H7 (cell line): ENCODE results near the gene TRABD. TPM values are rescaled to one million over a fixed set of nuclear protein-coding genes. Genes with fewer than 3 reads are reported as not detected.
"Not testable (repeated sequence)": the region's sequence is repeated elsewhere in the genome, so short reads cannot be mapped to it uniquely, and the experiment has no call there.

ENCODE experiments used
- DNase-seq: peaks from one replicate; pipeline ENCODE4 v3.0.0; 2012
- H3K27me3 ChIP-seq: 2 replicates; pipeline ENCODE4 v1.6.0; 2011; ENCODE audit warnings: mild to moderate bottlenecking, low read length; ENCODE audit not compliant: control insufficient read depth, insufficient read depth
- H3K36me3 ChIP-seq: replicated peaks from 2 replicates; pipeline ENCODE4 v1.5.1; 2011; ENCODE audit warnings: low read length; ENCODE audit not compliant: control insufficient read depth, insufficient read depth
- H3K4me3 ChIP-seq: 2 replicates; pipeline ENCODE4 v1.5.1; 2011; ENCODE audit warnings: low read depth, mild to moderate bottlenecking, control low read depth, low read length, moderate library complexity; ENCODE audit not compliant: insufficient read depth
- total RNA-seq: library from RNA; depleted of rRNA; stranded (reverse); fragments of >200 nt; shearing (Covaris generic); gene quantifications from 2 replicates; pipeline ENCODE4 v1.2.3, GENCODE V29; 2014

The TRABD gene
- total RNA-seq, 1 experiment from 2014 or later: 84.6 TPM

DNA sequence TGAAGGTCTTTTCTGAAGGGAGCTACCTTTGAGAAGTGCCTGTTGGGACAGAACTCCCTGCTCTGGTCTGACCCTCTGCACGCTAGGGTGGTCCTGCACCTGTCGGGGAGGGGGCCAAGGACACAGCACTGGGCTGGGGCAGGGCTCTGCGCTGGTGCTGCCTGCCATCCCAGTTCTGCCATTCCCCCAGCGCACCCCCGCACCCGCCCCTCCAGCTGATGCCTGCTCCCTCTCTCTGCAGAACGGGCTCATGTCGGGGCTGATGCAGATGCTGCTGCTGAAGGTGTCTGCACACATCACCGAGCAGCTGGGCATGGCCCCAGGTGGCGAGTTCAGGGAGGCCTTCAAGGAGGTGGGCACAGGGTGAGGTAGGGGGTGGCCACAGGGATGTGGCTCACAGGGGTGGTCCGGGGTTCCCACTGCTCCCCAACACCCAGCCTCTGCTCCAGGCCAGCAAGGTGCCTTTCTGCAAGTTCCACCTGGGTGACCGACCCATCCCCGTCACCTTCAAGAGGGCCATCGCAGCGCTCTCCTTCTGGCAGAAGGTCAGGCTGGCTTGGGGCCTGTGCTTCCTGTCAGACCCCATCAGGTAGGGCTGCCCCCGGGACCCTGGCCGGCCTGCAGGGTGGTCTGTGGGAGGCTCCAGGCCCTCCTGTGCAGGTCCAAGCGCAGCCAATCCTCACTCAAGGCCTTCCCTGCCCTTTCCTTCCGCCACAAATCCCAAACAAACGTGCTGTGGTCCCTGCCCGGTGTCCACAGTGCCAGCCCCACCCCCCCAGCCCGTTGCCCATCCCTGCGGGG lies 11.5 kb downstream of the TRABD start:
- H3K36me3 ChIP-seq: peaks cover 6% of the 10 kb centered on the region
- no peak overlapping the region for H3K4me3 ChIP-seq
- H3K27me3 ChIP-seq: 0 out of 2 replicates have a peak, but pooled peaks cover 2% of the 10 kb centered on the region
- DNase-seq: no peak

DNA sequence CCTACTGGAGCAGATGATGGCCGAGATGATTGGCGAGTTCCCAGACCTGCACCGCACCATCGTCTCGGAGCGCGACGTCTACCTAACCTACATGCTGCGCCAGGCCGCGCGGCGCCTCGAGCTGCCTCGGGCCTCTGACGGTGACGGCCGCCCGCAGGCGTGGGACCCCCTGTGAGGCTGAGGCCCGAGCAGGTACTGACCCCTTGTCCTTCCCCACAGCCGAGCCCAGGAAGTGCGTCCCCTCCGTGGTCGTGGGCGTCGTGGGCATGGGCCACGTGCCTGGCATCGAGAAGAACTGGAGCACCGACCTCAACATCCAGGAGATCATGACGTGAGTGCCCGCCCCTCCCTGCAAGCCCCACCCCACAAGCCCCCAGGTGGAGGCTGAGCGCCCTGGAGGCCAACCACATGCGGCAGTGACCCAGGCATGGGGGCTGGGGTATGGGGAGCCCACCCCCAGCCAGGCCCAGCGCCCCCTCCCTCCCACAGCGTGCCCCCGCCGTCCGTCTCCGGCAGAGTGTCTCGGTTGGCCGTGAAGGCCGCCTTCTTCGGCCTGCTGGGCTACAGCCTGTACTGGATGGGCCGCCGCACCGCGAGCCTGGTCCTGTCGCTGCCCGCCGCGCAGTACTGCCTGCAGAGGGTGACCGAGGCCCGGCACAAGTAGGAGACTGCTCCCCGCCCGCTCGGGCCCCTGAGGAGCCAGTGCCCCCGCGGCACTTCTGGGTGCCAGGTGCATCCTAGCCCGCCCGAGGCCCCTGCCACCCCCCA lies 12.3 kb downstream of the TRABD start:
- Histone ChIP-seq H3K4me3 (no peak overlapping the region), H3K36me3 (peaks cover 6% of the 10 kb centered on the region), H3K27me3 (0 out of 2 replicates have a peak, but pooled peaks cover 2% of the 10 kb centered on the region)
- DNase-seq: no peak

DNA sequence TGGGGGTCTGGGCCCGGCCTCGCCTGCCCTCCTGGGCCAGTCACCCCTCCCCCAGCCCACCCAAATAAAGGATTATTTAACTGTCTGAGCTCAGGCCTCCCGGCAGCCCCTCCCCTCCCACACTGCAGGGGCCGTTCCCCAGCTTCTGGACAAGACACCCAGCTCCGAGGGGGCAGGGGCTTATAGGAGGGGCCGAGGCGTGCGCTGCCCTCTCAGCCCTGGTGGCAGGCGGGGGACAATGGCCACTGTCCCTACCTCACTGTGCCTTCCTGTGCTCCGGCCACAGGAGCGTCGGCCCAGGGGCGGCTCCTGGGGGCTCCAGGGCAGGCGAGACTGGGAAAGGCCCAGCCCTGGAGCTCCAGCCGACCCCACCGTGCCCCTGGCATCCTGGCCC lies 12.9 kb downstream of the TRABD start:
- Histone ChIP-seq H3K36me3 (peaks cover 6% of the 10 kb centered on the region), H3K4me3 (no peak overlapping the region), H3K27me3 (0 out of 2 replicates have a peak, but pooled peaks cover 2% of the 10 kb centered on the region)
- DNase-seq: no peak

DNA sequence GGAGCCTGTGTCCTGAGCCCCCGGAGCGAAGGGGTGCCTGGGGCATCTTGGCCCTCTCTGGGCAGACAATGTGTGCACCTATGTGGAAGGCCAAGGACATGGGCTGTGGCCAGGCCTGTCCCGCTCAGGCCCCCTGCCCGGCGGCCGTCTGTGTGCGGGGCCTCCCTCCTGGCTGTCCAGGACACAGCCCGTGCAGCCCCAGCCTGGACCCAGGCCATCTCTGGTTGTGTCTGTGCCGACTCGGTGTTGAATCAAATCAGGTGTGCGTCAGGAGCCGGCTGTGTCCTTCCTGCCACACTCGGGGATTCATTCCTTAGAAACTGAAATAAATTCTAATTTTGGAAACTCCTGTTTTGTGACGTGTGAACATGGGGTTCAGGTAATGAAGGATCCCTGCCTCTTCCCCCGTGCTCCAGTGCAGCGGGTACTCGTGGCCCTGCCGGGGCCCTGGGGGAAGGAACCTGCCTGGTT lies 13.6 kb downstream of the TRABD start:
- H3K27me3 ChIP-seq: 0 out of 2 replicates have a peak, but pooled peaks cover 2% of the 10 kb centered on the region
- no peak overlapping the region for H3K4me3 ChIP-seq
- peaks cover 6% of the 10 kb centered on the region for H3K36me3 ChIP-seq
- DNase-seq: no peak

GRCh38 chr22:50199829-50200460 lies 14.2 kb downstream of the TRABD start:
- H3K27me3 ChIP-seq: 0 out of 2 replicates have a peak, but pooled peaks cover 2% of the 10 kb centered on the region
- DNase-seq: peak; percentile 94
- H3K4me3 ChIP-seq: peak overlapping the region; percentile 63
- peaks cover 4% of the 10 kb centered on the region for H3K36me3 ChIP-seq

DNA sequence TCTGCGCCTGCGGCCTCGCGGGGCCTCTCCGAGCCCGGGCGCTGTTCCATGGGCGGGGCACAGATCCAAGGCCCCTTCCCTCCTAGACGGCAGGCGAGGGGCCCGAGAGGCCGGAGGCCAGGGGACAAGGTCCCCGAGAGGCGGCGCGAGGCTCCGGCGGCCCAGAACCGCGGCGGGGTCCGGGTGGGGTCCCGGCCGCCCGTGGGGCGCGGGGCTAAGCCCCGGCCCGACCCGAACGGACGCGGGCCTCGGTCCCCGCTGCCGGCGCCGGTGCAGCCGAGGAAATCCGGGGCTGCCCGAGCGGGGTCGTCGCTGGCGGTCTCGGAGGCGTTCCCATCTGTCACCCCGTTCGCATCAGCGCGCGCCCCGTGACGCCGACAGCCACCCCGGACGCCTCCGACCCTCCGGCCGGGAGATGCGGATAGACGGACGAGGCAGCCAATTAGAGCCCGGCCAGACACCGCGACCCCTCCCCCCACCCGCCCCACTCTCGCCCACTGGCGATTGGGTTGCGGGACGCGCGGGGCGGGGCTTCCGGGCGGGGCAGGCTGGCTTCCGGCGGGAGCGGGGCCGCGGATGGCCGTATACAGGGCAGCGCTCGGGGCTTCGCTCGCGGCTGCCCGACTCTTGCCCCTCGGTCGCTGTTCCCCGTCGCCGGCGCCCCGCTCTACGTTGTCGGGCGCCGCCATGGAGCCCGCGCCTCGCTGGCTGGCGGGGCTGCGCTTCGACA lies 14.9 kb downstream of the TRABD start, which contains the start of gene SELENOO:
Gene SELENOO, plus strand, starts transcription at position 551 of the 730 bp plus-strand sequence. Its CDS starts 26 bp downstream, at position 577.
- Histone ChIP-seq H3K4me3 (peak within 1 kb of the TSS; percentile 63), H3K36me3 (peaks cover 2% of the 10 kb centered on the region), H3K27me3 (0 out of 2 replicates have a peak, but pooled peaks cover 2% of the 10 kb centered on the region)
- peak; percentile 100 for DNase-seq

GRCh38 chr22:50201191-50202129 lies 15.7 kb downstream of the TRABD start:
- DNase-seq: peak; percentile 87
- peaks cover 2% of the 10 kb centered on the region for H3K36me3 ChIP-seq
- peak overlapping the region; percentile 63 for H3K4me3 ChIP-seq
- H3K27me3 ChIP-seq: 0 out of 2 replicates have a peak, but pooled peaks cover 2% of the 10 kb centered on the region

DNA sequence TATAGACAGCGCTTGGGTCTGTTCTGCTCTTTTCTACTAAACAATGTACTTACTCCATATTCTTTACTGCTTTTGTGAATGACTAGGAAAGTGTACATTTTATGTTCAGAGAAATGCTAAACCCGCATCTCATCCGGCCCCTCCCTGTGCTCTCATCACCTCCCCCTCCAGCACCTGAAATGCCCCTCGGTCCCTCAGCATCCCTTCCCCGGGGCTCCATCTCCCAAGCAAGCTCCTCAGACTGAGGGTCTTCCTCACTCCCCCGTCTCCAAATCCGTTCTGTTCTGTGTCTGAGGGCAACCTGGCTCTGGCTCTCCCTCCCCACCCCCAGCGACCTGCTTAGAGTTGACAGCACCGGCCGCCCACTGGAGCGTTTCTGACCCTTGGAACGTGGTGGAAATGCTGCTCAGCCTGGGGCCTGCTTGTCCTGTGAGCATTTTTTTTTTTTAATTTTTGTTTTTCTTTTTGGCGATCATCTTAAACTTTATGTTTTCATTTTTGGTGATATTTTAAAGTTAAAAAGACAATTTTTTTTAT lies 16.5 kb downstream of the TRABD start:
- H3K36me3 ChIP-seq: peaks cover under 1% of the 10 kb centered on the region
- H3K4me3 ChIP-seq: peak overlapping the region; percentile 63
- H3K27me3 ChIP-seq: 0 out of 2 replicates have a peak, but pooled peaks cover 2% of the 10 kb centered on the region
- DNase-seq: no peak

DNA sequence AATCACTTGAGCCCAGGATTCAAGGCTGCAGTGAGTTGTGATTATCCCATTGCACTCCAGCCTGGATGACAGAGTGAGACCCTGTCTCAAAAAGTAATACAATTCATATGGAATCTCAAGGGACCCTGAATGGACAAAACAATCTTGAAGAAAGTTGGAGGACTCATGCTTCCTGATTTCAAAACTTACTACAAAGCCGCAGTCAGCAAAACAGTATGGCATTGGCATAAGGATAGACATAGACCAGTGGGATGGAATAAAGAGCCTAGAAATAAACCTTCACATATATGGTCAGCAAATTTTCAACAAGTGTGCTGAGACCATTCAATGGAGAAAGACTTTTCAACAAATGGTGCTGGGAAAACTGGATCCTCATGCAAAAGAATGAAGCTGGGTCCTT lies 17.6 kb downstream of the TRABD start:
- no peak overlapping the region for H3K4me3 ChIP-seq
- H3K27me3 ChIP-seq: 0 out of 2 replicates have a peak, but pooled peaks cover 2% of the 10 kb centered on the region
- no peaks in the 10 kb centered on the region for H3K36me3 ChIP-seq

DNA sequence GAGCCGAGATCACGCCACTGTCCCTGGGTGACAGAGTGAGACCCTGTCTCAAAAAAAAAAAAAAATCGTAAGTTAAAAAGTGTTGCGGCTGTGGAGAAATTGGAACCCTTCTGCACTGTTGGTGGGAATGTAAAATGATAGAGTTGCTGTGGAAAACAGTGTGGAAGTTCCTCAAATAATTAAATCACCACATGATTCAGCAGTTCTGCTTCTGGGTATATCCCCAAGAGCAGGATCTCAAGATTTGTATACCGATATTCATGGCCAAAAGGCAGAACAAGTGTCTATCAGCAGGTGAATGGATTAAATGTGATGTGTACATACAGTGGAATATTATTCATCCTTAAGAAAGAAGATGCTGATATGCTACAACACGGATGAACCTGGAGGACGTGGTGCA lies 18.9 kb downstream of the TRABD start:
- 0 out of 2 replicates have a peak, but pooled peaks cover 2% of the 10 kb centered on the region for H3K27me3 ChIP-seq
- no peak overlapping the region for H3K4me3 ChIP-seq
- no peak for DNase-seq
- H3K36me3 ChIP-seq: no peaks in the 10 kb centered on the region

More for the DNA sequence above, 17.6 kb downstream of the TRABD start:
- DNase-seq: no peak

- H3K4me3 ChIP-seq, DNase-seq, H3K27me3 ChIP-seq, H3K36me3 ChIP-seq: not testable (repeated sequence)
These were observed 19.3 kb downstream of the TRABD start for GRCh38 chr22:50204998-50205397.

DNA sequence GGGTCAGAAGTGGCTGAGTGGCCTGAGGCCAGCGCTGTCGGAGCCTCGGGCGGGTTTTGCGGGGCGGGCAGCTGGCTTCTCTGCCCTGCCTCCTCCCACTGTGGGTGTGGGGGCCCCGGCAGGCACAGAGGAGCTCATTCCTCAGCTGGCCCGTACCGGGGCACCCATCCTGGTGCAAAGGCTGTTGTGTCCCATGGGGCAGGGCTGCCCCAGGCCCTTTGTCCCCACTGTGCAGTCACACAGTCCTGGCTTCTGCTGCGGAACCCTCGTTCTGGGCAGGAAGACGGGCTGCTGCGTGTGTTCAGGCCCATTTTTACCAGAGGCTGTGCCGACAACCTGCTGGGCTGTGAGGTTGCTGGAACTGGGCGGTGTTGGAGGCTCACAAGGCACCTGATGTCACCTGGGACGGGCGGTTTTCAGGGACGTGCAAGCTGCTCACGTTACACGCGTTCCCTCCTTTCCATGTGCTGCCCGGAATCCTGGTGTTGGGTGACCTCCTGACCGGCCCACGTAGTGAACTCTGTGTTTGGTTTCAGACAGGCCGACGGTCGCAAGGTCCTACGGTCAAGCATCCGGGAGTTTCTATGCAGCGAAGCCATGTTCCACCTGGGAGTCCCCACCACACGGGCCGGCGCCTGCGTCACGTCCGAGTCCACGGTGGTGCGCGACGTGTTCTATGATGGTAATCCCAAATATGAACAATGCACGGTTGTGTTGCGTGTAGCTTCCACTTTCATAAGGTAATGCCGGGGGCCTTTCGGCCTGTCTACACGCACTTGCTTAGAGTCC lies 20.3 kb downstream of the TRABD start:
- Histone ChIP-seq H3K4me3 (no peak overlapping the region), H3K27me3 (0 out of 2 replicates have a peak, but pooled peaks cover 2% of the 10 kb centered on the region), H3K36me3 (peaks cover 3% of the 10 kb centered on the region)
- no peak for DNase-seq
